GM19328 (cell line): Measurements from ENCODE around the gene VPS33A.

Source experiments
- ATAC-seq: cut with Tn5 transposase; IDR thresholded peaks from one replicate; pipeline ENCODE4 v1.9.1; 2021; ENCODE audit warnings: mild to moderate bottlenecking, moderate library complexity; ENCODE audit not compliant: unreplicated experiment

The VPS33A gene

GRCh38 chr12:122184517-122184916, 81.8 kb downstream of the VPS33A start:
- no peak for ATAC-seq

DNA sequence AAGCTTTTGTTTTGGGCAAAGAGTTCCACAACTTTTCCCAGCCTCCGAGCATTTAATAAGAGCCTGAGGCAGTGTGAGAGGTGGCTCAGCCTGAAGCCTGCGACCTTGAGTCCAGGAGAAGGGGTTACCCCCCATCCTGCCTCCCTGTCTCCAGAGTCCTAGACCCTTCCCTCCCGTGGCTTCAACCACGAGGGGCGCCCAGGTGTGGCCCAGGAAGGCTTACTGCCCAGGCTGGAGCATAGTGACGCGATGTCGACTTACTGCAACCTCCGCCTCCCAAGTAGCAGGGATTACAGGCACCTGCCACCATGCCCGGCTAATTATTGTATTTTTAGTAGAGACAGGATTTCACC, 82.7 kb downstream of the VPS33A start:
- no peak for ATAC-seq

DNA sequence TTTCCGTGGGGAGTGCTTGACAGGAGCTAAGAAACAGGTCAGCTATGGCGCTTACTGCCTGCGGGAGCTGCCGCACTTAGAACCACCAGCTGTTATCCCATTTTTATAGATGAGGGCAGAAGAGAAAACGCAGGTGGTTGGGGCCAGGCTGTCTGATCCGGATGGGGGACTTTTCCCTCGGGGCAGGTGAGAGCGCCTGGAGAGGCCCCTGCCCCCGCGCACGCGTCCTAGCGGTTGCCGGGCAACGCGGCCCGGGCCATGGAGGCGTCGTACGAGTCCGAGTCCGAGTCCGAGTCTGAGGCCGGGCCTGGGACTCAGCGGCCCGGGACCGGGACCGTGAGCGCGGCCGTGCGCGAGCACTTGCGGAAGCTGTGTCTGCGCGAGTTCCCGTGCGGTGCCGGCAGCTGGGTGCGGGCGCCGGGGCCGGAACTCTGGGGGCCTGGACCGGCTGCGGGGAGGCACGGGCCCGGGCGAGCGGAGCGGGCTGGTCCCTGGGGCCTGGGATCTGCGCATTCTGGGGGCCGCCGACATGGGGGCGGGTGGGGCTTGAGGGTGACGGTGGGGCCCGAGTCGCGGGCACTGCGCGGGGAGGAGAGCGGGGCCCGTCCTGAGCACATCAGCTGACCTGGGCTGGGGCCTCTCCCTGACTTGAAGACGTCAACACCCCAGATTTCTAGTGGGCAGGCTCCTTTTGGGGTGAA, 83.3 kb downstream of the VPS33A start, which contains the start of gene LRRC43:
LRRC43 (plus strand) TSS at position 237 of the 701 bp plus-strand sequence; CDS start at position 259, 22 bp downstream.
- no peak for ATAC-seq
